Glutamatergic neuron (in vitro differentiated cells): ENCODE measurements around the gene SLC9A4. TPM values are rescaled to one million over a fixed set of nuclear protein-coding genes. Genes with fewer than 3 reads are reported as not detected.

ENCODE experiments used
- DNase-seq: peaks from one replicate; pipeline ENCODE4 v3.0.0; 2022
- H3K27ac Mint-ChIP-seq: one replicate; pipeline ENCODE4 v1.8.0; 2020; ENCODE audit warnings: mild to moderate bottlenecking, mixed read lengths, inconsistent platforms; ENCODE audit not compliant: unreplicated experiment
- H3K27me3 Mint-ChIP-seq: one replicate; pipeline ENCODE4 v1.8.0; 2020; ENCODE audit warnings: mild to moderate bottlenecking, moderate library complexity, mixed read lengths, inconsistent platforms; ENCODE audit not compliant: unreplicated experiment
- H3K36me3 Mint-ChIP-seq: one replicate; pipeline ENCODE4 v1.8.0; 2020; ENCODE audit warnings: mild to moderate bottlenecking, mixed read lengths, inconsistent platforms; ENCODE audit not compliant: unreplicated experiment
- H3K4me1 Mint-ChIP-seq: one replicate; pipeline ENCODE4 v1.8.0; 2020; ENCODE audit warnings: mild to moderate bottlenecking, low read depth, mixed read lengths, inconsistent platforms; ENCODE audit not compliant: unreplicated experiment
- H3K4me3 Mint-ChIP-seq: one replicate; pipeline ENCODE4 v1.8.0; 2020; ENCODE audit warnings: mild to moderate bottlenecking, mixed read lengths, inconsistent platforms; ENCODE audit not compliant: unreplicated experiment
- H3K9me3 Mint-ChIP-seq: one replicate; pipeline ENCODE4 v1.8.0; 2020; ENCODE audit warnings: mild to moderate bottlenecking, moderate library complexity, mixed read lengths, inconsistent platforms; ENCODE audit not compliant: unreplicated experiment
- total RNA-seq: library from RNA; stranded (reverse); fragmentation: NEBNext Ultra II Directional; extraction: Animal tissue kit (Norgen Biotek cat#: 25700); gene quantifications from one replicate; pipeline ENCODE4 v1.2.1, GENCODE V29; 2021; ENCODE audit not compliant: unreplicated experiment
- TF ChIP-seq, protein P1 (sequence below): fragments of 200-600 bp; sonication (generic); IDR thresholded peaks from one replicate; pipeline ENCODE4 v1.5.0; 2021; ENCODE audit not compliant: partially characterized antibody, unreplicated experiment

SLC9A4 gene
- total RNA-seq, 1 donor from 2014 or later: 0.12 TPM

DNA sequence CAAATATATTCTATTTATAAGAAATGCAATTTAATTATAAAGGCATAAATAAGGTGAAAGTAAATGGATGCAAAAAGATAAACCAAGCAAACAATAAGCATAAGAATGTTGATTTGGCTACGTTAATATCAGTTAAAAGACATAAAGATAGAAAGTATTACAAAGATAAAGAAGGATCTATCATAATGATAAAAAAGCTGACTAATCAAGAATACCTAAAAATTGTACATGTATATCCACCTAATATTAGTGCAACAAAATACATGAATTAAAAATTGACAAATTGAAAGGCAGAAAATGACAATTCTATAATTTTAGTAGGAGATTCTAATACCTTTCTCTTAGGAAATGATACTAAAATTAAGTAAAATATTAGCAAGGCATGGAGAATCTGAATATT is 21.5 kb downstream of the SLC9A4 start:
- Mint-ChIP-seq H3K4me1 (no peaks in the 10 kb centered on the region), H3K4me3 (no peak overlapping the region), H3K9me3 (peaks cover 3% of the 10 kb centered on the region), H3K36me3 (no peaks in the 10 kb centered on the region), H3K27me3 (no peaks in the 10 kb centered on the region), H3K27ac (no peak overlapping the region)
- no peak for DNase-seq
- TF ChIP-seq, protein P1, sequence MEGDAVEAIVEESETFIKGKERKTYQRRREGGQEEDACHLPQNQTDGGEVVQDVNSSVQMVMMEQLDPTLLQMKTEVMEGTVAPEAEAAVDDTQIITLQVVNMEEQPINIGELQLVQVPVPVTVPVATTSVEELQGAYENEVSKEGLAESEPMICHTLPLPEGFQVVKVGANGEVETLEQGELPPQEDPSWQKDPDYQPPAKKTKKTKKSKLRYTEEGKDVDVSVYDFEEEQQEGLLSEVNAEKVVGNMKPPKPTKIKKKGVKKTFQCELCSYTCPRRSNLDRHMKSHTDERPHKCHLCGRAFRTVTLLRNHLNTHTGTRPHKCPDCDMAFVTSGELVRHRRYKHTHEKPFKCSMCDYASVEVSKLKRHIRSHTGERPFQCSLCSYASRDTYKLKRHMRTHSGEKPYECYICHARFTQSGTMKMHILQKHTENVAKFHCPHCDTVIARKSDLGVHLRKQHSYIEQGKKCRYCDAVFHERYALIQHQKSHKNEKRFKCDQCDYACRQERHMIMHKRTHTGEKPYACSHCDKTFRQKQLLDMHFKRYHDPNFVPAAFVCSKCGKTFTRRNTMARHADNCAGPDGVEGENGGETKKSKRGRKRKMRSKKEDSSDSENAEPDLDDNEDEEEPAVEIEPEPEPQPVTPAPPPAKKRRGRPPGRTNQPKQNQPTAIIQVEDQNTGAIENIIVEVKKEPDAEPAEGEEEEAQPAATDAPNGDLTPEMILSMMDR: no peak

DNA sequence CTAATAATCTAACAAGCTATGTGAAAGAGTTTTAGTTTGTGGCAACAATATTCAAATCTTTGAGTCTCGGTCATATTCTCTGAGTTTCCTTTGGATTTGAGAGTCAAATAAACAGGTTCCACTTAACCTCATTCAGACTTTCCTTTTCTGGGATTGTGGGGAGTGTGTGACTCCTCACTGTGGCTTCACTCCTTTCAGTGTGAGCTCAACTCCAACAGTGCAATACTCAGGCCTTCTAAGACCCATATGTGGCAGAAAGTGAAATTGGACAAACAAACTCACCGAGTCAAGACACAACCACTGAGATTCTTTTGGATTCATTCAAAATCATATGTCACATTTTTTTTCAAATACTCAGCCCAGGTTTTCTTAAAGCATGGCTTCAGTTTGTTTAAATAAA is 25.4 kb downstream of the SLC9A4 start:
- Mint-ChIP-seq H3K4me1 (no peaks in the 10 kb centered on the region), H3K27ac (no peak overlapping the region), H3K9me3 (peaks cover 3% of the 10 kb centered on the region), H3K4me3 (no peak overlapping the region), H3K27me3 (peaks cover 2% of the 10 kb centered on the region), H3K36me3 (no peaks in the 10 kb centered on the region)
- TF ChIP-seq, protein P1: no peak
- no peak for DNase-seq

DNA sequence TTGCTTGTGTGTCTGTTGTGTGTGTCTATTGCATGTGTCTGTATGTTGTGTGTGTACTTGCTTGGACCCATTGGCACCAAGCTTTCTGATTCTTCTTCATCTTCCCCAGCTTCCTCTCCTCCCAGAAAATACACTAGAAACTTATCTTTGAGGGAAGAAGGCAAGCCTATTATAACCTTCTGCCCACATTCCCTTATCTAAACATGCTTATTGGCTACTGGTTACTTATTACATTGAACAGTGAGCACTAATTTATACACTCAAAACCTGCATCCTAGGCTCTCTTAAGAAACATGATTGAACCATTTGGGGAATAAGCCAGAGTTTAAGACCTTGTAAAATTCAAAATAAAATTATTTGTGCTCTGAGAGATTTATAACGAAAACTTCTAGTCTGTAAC is 26.5 kb downstream of the SLC9A4 start:
- Mint-ChIP-seq H3K27ac (no peak overlapping the region), H3K9me3 (peaks cover 3% of the 10 kb centered on the region), H3K27me3 (peaks cover 2% of the 10 kb centered on the region), H3K4me1 (no peaks in the 10 kb centered on the region), H3K4me3 (no peak overlapping the region), H3K36me3 (no peaks in the 10 kb centered on the region)
- no peak for DNase-seq
- TF ChIP-seq, protein P1: no peak

- TF ChIP-seq, protein P1: no peak
- H3K27me3 Mint-ChIP-seq: peaks cover 2% of the 10 kb centered on the region
- H3K9me3 Mint-ChIP-seq: no peaks in the 10 kb centered on the region
- no peak overlapping the region for H3K4me3 Mint-ChIP-seq
- H3K36me3 Mint-ChIP-seq: no peaks in the 10 kb centered on the region
- no peak overlapping the region for H3K27ac Mint-ChIP-seq
- no peaks in the 10 kb centered on the region for H3K4me1 Mint-ChIP-seq
- DNase-seq: no peak
Measured at GRCh38 chr2:102502576-102502975, 29.6 kb downstream of the SLC9A4 start.

DNA sequence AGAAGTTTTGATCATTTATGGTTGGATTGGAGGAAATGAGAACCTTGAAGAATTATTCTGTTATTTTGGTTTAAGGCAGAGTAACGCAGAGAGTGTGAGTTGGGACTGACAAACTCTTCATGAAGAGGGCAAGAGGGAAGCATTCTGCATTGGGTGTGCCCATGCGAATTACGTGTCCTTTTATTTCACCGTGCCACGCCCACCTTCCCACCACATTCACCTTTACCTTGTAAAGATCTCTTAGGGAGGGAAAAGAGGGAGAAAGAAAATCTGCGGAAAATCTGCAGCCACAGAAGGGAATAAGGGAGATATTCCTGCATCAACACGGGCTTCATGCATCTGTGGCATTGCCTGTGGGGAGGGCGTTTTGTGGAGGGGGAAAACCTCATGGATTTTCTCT is 31.8 kb downstream of the SLC9A4 start:
- no peaks in the 10 kb centered on the region for H3K9me3 Mint-ChIP-seq
- H3K36me3 Mint-ChIP-seq: no peaks in the 10 kb centered on the region
- no peak overlapping the region for H3K27ac Mint-ChIP-seq
- no peak for DNase-seq
- no peak overlapping the region for H3K4me3 Mint-ChIP-seq
- peaks cover 2% of the 10 kb centered on the region for H3K27me3 Mint-ChIP-seq
- TF ChIP-seq, protein P1: no peak
- no peaks in the 10 kb centered on the region for H3K4me1 Mint-ChIP-seq
